Measurements from ENCODE around the gene ITGB1BP1.
A peak's percentile ranks its signal among the peaks of the same experiment; 100 is the strongest.

The ITGB1BP1 gene

GRCh38 chr2:9423100-9423921 lies at the start of gene ITGB1BP1, which contains the start of gene CPSF3:
Gene ITGB1BP1 (minus strand): TSS chr2:9423528. CDS start chr2:9418697, 4,831 bp downstream.
Gene CPSF3 (plus strand): TSS chr2:9423654. CDS start chr2:9423774, 120 bp downstream.
- DNase-seq: peak; percentile 96

- no peak for DNase-seq
Measured at GRCh38 chr2:9472511-9472910, 49.2 kb upstream of the ITGB1BP1 start.

- DNase-seq: no peak
Measured at GRCh38 chr2:9471206-9471605, 47.9 kb upstream of the ITGB1BP1 start.

GRCh38 chr2:9467687-9468086 lies 44.4 kb upstream of the ITGB1BP1 start:
- no peak for DNase-seq

GRCh38 chr2:9466147-9466683 lies 42.9 kb upstream of the ITGB1BP1 start:
- DNase-seq: no peak

GRCh38 chr2:9465170-9465569 lies 41.8 kb upstream of the ITGB1BP1 start:
- DNase-seq: no peak

GRCh38 chr2:9463698-9464034 lies 40.3 kb upstream of the ITGB1BP1 start:
- DNase-seq: no peak

- DNase-seq: no peak
Measured at GRCh38 chr2:9462886-9463697, 39.8 kb upstream of the ITGB1BP1 start.

- no peak for DNase-seq
Measured at GRCh38 chr2:9462313-9462712, 39.0 kb upstream of the ITGB1BP1 start.

- DNase-seq: no peak
Measured at GRCh38 chr2:9461079-9461478, 37.8 kb upstream of the ITGB1BP1 start.

- no peak for DNase-seq
Measured at GRCh38 chr2:9460441-9461017, 37.2 kb upstream of the ITGB1BP1 start.

- no peak for DNase-seq
Measured at GRCh38 chr2:9451231-9451630, 27.9 kb upstream of the ITGB1BP1 start.

GRCh38 chr2:9445089-9445488 lies 21.8 kb upstream of the ITGB1BP1 start:
- no peak for DNase-seq

GRCh38 chr2:9443526-9443925 lies 20.2 kb upstream of the ITGB1BP1 start:
- DNase-seq: no peak

- no peak for DNase-seq
Measured at GRCh38 chr2:9441556-9441955, 18.2 kb upstream of the ITGB1BP1 start.

- no peak for DNase-seq
Measured at GRCh38 chr2:9440058-9440727, 16.9 kb upstream of the ITGB1BP1 start.

GRCh38 chr2:9439536-9439935 lies 16.2 kb upstream of the ITGB1BP1 start:
- DNase-seq: no peak

- no peak for DNase-seq
Measured at GRCh38 chr2:9434489-9434888, 11.2 kb upstream of the ITGB1BP1 start.

- DNase-seq: no peak
Measured at GRCh38 chr2:9430316-9431293, 7.3 kb upstream of the ITGB1BP1 start.

GRCh38 chr2:9428965-9429577 lies 5.7 kb upstream of the ITGB1BP1 start:
- DNase-seq: no peak

All from stimulated activated CD4-positive, alpha-beta T cell treated with anti-CD3 and anti-CD28 coated beads, Interleukin-12 subunit alpha, Interleukin-12 subunit beta, amount 100 ng/mL, for 4 hours (primary cell).